WTC11 (cell line): ENCODE data around the gene FAM200A. TPM values are rescaled to one million over a fixed set of nuclear protein-coding genes. Genes with fewer than 3 reads are reported as not detected.

Experiments used
- ATF1 ChIP-seq: sonication (generic); formaldehyde crosslinking; IDR thresholded peaks from 2 replicates; pipeline ENCODE4 v1.8.1; 2023; ENCODE audit warnings: mild to moderate bottlenecking, moderate library complexity, missing genetic modification reagents
- CBFB ChIP-seq: sonication (generic); formaldehyde crosslinking; IDR thresholded peaks from 2 replicates; pipeline ENCODE4 v1.8.1; 2022; ENCODE audit warnings: mild to moderate bottlenecking, low read depth, missing genetic modification reagents
- CDX4 ChIP-seq: fragments of 250-450 bp; sonication (Bioruptor Pico); IDR thresholded peaks from 2 replicates; pipeline ENCODE4 v1.9.0; 2021; ENCODE audit warnings: moderate library complexity, mild to moderate bottlenecking, inconsistent platforms, borderline replicate concordance
- CREB1 ChIP-seq: sonication (generic); formaldehyde crosslinking; IDR thresholded peaks from 2 replicates; pipeline ENCODE4 v1.8.0; 2023; ENCODE audit warnings: mild to moderate bottlenecking, missing genetic modification reagents
- CTCF ChIP-seq: fragments of 200-600 bp; IDR thresholded peaks from 2 replicates; pipeline ENCODE4 v1.8.0; 2022; ENCODE audit warnings: antibody characterized with exemption
- ETV6 ChIP-seq: sonication (generic); formaldehyde crosslinking; IDR thresholded peaks from 2 replicates; pipeline ENCODE4 v1.8.1; 2022; ENCODE audit warnings: mild to moderate bottlenecking, missing genetic modification reagents
- FOXK1 ChIP-seq: sonication (generic); formaldehyde crosslinking; IDR thresholded peaks from 2 replicates; pipeline ENCODE4 v1.8.0; 2022; ENCODE audit warnings: mild to moderate bottlenecking, moderate library complexity, missing genetic modification reagents
- MAX ChIP-seq: sonication (generic); formaldehyde crosslinking; IDR thresholded peaks from 2 replicates; pipeline ENCODE4 v1.8.0; 2022; ENCODE audit warnings: mild to moderate bottlenecking, missing genetic modification reagents
- NFYB ChIP-seq: sonication (generic); formaldehyde crosslinking; conservative IDR thresholded peaks from 2 replicates; pipeline ENCODE4 v1.8.0; 2022; ENCODE audit warnings: low read depth, missing genetic modification reagents
- NR2C2 ChIP-seq: sonication (generic); formaldehyde crosslinking; IDR thresholded peaks from 2 replicates; pipeline ENCODE4 v1.8.0; 2022; ENCODE audit warnings: mild to moderate bottlenecking, missing genetic modification reagents
- PRRX2 ChIP-seq: fragments of 250-450 bp; sonication (Bioruptor Pico); IDR thresholded peaks from 2 replicates; pipeline ENCODE4 v1.8.0; 2021; ENCODE audit warnings: mild to moderate bottlenecking
- USF1 ChIP-seq: sonication (generic); formaldehyde crosslinking; IDR thresholded peaks from 2 replicates; pipeline ENCODE4 v1.8.0; 2022; ENCODE audit warnings: mild to moderate bottlenecking, missing genetic modification reagents
- ZBTB21 ChIP-seq: sonication (generic); formaldehyde crosslinking; IDR thresholded peaks from 2 replicates; pipeline ENCODE4 v1.8.1; 2023; ENCODE audit warnings: mild to moderate bottlenecking, missing genetic modification reagents, borderline replicate concordance
- ZNF121 ChIP-seq: sonication (generic); formaldehyde crosslinking; IDR thresholded peaks from 2 replicates; pipeline ENCODE4 v1.8.0; 2023; ENCODE audit warnings: missing genetic modification reagents
- ZNF138 ChIP-seq: sonication (generic); formaldehyde crosslinking; conservative IDR thresholded peaks from 2 replicates; pipeline ENCODE4 v1.8.1; 2022; ENCODE audit warnings: mild to moderate bottlenecking, moderate library complexity, missing genetic modification reagents
- ZNF219 ChIP-seq: sonication (generic); formaldehyde crosslinking; IDR thresholded peaks from 2 replicates; pipeline ENCODE4 v1.8.0; 2023; ENCODE audit warnings: missing genetic modification reagents, mild to moderate bottlenecking, borderline replicate concordance
- ZNF281 ChIP-seq: sonication (generic); formaldehyde crosslinking; IDR thresholded peaks from 2 replicates; pipeline ENCODE4 v1.8.0; 2023; ENCODE audit warnings: mild to moderate bottlenecking, missing genetic modification reagents
- ZNF416 ChIP-seq: fragments of 250-450 bp; sonication (Bioruptor Pico); IDR thresholded peaks from 2 replicates; pipeline ENCODE4 v1.9.0; 2021; ENCODE audit warnings: mild to moderate bottlenecking, inconsistent platforms
- ZNF425 ChIP-seq: fragments of 250-450 bp; sonication (Bioruptor Pico); conservative IDR thresholded peaks from 2 replicates; pipeline ENCODE4 v1.9.0; 2021; ENCODE audit warnings: mild to moderate bottlenecking
- ZNF512 ChIP-seq: sonication (generic); formaldehyde crosslinking; IDR thresholded peaks from 2 replicates; pipeline ENCODE4 v1.8.1; 2022; ENCODE audit warnings: missing genetic modification reagents, borderline replicate concordance
- ZSCAN18 ChIP-seq: fragments of 250-450 bp; sonication (Bioruptor Pico); IDR thresholded peaks from 2 replicates; pipeline ENCODE4 v2.1.2; 2022; ENCODE audit warnings: mild to moderate bottlenecking, moderate library complexity
- total RNA-seq: library from RNA; stranded (reverse); gene quantifications from 3 replicates; pipeline ENCODE4 v1.2.3, GENCODE V29; 2021
- TF ChIP-seq, protein P1 (sequence below): sonication (generic); formaldehyde crosslinking; IDR thresholded peaks from 2 replicates; pipeline ENCODE4 v1.8.1; 2023; ENCODE audit warnings: mild to moderate bottlenecking, missing genetic modification reagents
- TF ChIP-seq, protein P2 (sequence below): fragments of 250-450 bp; sonication (Bioruptor Pico); IDR thresholded peaks from 2 replicates; pipeline ENCODE4 v1.8.0; 2021; ENCODE audit warnings: mild to moderate bottlenecking

FAM200A gene
- total RNA-seq, 1 experiment from 2014 or later = 5.9 TPM

DNA sequence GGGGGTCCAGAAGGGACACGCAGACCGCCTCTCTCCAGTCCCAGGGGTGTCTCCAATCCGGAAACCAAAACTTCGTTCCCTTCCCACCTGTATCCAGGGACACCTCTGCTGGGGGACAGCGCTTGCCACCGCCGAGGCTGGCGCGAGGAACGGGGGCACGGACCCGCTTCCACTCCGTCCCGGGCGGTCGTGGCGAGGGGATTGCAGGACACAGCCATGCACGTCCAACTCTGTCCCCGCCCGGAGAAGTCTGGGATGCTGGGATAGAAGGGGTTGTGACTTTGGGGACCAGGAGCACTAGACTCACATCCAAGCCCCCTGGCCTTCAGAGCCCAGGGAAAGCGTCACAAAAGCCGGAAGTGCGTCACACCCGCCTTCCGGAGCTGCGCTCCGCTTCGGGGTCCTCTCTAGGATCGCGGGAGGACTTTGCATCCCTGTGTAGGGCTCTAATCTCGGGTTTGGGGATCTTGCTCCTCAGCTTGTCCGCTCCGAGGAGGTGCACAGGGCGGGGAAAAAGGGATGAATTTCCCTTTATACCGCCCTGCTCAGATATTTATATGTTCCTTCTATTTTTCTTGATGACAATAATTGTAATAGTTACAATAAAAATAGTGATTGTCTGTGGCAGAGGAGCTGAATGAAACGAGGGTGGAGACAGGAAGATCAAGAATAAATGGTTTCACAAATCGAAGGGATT, at the start of gene FAM200A (continued):
- TF ChIP-seq USF1 (CRISPR knock-in tag) (no peak), ZNF121 (CRISPR knock-in tag) (0 out of 2 replicates have a peak, but pooled peaks have one; percentile 15), ZNF416 (CRISPR knock-in tag) (no peak), ATF1 (CRISPR knock-in tag) (0 out of 2 replicates have a peak, but pooled peaks have one; percentile 66), FOXK1 (CRISPR knock-in tag) (peak; percentile 79; the same call in 1 of the 2 replicates), ZBTB21 (CRISPR knock-in tag) (peak; percentile 100), ZNF138 (CRISPR knock-in tag) (no peak), ZNF512 (CRISPR knock-in tag) (no peak), ZNF425 (CRISPR knock-in tag) (no peak), ETV6 (CRISPR knock-in tag) (peak; percentile 72; the same call in 1 of the 2 replicates), ZSCAN18 (CRISPR knock-in tag) (no peak), CREB1 (CRISPR knock-in tag) (no peak), ZNF219 (CRISPR knock-in tag) (no peak), PRRX2 (CRISPR knock-in tag) (no peak), CTCF (no peak), CDX4 (CRISPR knock-in tag) (no peak), ZNF281 (CRISPR knock-in tag) (no peak), MAX (peak; percentile 67), NR2C2 (CRISPR knock-in tag) (no peak), NFYB (CRISPR knock-in tag) (no peak), CBFB (no peak)
- TF ChIP-seq, protein P1, sequence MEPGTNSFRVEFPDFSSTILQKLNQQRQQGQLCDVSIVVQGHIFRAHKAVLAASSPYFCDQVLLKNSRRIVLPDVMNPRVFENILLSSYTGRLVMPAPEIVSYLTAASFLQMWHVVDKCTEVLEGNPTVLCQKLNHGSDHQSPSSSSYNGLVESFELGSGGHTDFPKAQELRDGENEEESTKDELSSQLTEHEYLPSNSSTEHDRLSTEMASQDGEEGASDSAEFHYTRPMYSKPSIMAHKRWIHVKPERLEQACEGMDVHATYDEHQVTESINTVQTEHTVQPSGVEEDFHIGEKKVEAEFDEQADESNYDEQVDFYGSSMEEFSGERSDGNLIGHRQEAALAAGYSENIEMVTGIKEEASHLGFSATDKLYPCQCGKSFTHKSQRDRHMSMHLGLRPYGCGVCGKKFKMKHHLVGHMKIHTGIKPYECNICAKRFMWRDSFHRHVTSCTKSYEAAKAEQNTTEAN (CRISPR knock-in tag) = 0 out of 2 replicates have a peak, but pooled peaks have one; percentile 75
- TF ChIP-seq, protein P2, sequence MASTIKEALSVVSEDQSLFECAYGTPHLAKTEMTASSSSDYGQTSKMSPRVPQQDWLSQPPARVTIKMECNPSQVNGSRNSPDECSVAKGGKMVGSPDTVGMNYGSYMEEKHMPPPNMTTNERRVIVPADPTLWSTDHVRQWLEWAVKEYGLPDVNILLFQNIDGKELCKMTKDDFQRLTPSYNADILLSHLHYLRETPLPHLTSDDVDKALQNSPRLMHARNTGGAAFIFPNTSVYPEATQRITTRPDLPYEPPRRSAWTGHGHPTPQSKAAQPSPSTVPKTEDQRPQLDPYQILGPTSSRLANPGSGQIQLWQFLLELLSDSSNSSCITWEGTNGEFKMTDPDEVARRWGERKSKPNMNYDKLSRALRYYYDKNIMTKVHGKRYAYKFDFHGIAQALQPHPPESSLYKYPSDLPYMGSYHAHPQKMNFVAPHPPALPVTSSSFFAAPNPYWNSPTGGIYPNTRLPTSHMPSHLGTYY (CRISPR knock-in tag) = no peak
